VCaP (cell line): ENCODE data around the gene FADS6.
"Not testable (repeated sequence)": the region's sequence is repeated elsewhere in the genome, so short reads cannot be mapped to it uniquely, and the experiment has no call there.

Experiments used
- H3K27ac ChIP-seq: fragments of 450-650 bp; 2 replicates; pipeline ENCODE4 v1.5.1; 2017
- CTCF ChIP-seq: fragments of 450-650 bp; conservative IDR thresholded peaks from 2 replicates; pipeline ENCODE4 v1.5.1; 2017; ENCODE audit warnings: mild to moderate bottlenecking, moderate library complexity

FADS6 gene

DNA sequence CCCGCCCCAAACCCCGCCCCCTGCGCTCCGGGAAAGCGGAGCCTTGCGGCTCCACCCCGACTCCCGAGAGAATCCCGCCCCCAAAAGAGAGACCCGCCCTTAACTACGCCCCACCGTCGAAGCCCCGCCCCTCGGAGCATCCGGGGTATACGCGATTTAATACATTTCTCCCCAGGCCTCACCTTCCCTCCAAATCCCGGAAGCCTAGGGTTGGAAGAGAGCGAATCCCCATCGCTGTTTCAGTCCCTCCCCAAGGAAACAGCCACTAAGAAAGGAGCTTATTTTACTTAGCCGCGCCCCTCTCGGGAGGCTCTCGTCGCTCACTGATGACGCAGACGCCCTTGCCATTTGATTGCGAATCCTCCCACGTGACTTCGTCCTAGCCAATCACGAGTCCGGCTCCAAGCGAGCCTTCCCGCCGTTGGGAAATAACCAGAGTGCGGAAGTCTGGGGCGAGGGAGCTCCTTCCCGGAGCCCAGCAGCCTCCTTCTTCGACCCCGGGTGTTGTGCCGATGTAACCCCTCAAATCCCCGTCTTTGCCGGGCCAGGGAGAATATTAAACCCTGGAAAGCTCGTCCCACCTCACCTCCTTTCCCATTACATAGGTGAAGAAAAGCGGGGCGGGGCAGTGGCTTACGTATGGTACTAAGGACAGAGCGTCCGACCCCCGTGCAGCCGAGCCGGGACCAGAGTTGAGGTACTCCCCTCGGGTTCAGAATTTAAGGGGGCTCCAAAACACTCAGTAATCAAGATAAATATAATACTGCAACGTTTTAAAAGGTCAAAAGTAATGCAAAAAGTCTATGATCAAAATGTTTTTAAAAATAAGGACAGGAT, 20.2 kb downstream of the FADS6 start:
- TF ChIP-seq CTCF, result no peak
- H3K27ac ChIP-seq, result peak overlapping the region; percentile 78

GRCh38 chr17:74872313-74873036, 21.0 kb downstream of the FADS6 start, which contains the start of gene FDXR:
FDXR (minus strand) TSS chr17:74872994; CDS start chr17:74872944, 50 bp downstream.
- H3K27ac ChIP-seq, result peak within 1 kb of the TSS; percentile 78
- TF ChIP-seq CTCF, result no peak

DNA sequence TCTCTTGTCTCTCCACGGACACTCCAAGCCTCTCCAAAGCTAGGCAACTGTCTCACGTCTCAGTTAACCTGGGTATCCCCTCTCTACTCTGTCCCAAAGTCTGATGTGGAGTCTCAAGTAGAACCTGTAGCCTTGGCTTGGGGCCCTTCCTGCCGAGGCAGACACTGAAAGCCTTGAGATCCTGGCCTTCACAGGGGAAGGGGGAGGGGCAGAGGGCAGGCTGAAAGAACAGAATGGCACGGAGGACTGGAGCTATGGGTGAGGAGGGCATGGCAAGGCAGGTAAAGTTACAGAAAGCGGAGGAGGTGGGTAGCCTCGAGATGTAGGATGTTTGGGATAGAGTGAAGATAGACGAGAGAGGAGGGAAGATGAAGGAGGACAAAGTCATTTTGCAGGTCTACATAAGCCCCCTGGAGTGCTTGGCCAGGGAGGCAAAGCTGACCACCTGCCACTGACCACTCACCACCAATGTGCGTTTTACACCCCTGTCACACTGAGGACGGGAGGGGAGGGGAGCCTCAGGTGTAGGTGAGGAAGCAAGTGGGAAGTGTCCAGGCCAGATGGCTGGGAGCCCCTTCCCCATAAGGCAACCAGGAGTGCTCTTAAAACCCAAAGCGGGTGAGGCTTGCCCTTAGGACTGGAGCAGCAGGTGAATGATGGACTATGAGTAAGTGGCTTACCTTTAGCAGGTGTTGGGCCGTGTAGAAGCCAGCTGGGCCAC, 21.9 kb downstream of the FADS6 start:
- TF ChIP-seq CTCF, result no peak
- no peak overlapping the region for H3K27ac ChIP-seq

GRCh38 chr17:74870512-74870911, 22.9 kb downstream of the FADS6 start:
- no peak for TF ChIP-seq CTCF

GRCh38 chr17:74870028-74870427, 23.4 kb downstream of the FADS6 start:
- H3K27ac ChIP-seq, result not testable (repeated sequence)

More at GRCh38 chr17:74870512-74870911, 22.9 kb downstream of the FADS6 start:
- no peak overlapping the region for H3K27ac ChIP-seq

DNA sequence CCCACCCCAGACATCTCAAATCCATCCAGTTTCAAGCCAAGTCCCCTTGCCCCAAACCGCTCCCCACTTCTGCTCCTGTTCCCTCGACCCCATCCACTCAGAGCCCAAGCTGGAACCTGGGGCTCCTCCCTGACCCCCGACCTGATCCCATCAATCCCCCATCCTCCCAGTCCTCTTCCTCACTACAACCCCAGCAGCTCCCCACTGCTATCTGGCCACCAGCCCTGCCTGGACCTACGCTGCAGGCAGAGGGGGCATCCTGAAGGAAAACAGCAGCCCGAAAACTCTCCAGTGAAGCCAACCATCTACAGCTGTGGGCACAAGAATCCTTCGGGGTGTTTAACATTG, 24.6 kb downstream of the FADS6 start:
- TF ChIP-seq CTCF, result no peak
- no peak overlapping the region for H3K27ac ChIP-seq

GRCh38 chr17:74868251-74868907, 25.1 kb downstream of the FADS6 start:
- no peak overlapping the region for H3K27ac ChIP-seq
- no peak for TF ChIP-seq CTCF
